ENCODE measurements around the gene HECTD1.

DNA sequence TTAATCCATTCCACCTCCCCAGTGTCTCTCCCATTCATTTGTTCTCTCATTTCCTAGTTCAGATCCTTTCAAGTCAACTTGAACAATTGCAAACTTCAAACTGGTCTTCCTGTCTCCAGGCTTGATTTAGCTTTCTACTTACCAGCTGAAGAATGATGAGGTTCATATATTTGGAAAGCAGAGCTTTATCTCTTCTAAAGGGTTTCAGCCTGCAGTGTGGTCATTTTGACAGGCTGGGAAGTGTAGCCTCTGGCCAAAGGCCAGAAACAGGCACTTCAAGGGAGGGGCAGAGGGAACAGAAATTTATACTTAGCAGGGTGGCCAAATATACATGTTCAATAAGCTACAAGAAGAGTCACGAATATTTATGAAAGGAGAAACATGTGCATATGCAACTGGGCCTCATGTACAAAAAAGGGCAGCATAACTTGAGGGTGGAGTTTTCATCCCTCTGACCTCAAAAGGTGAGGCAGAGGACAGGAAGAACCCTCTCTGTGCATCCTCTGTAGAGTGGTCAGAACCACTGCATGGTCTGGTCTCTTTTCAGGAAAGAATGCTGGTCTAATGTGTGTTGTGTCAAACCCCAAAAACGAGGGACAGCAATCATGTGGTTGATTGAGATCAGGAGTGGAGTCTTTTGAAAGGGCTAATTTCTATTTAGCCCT lies 34.0 kb upstream of the HECTD1 start:
- no peak for TF ChIP-seq POLR2A (IDR thresholded peaks at IDR 0.05; ENCODE audit: low read length)
- no peak for TF ChIP-seq GATA1 (IDR thresholded peaks at IDR 0.05; ENCODE audit: low read depth, low read length)
